GM18909 (cell line): ENCODE results near the gene NFKBIB.
"Not testable (repeated sequence)": the region's sequence is repeated elsewhere in the genome, so short reads cannot be mapped to it uniquely, and the experiment has no call there.

Source experiments
- ATAC-seq: cut with Tn5 transposase; IDR thresholded peaks from one replicate; pipeline ENCODE4 v1.9.1; 2021; ENCODE audit warnings: mild to moderate bottlenecking; ENCODE audit not compliant: unreplicated experiment, poor library complexity

The NFKBIB gene

DNA sequence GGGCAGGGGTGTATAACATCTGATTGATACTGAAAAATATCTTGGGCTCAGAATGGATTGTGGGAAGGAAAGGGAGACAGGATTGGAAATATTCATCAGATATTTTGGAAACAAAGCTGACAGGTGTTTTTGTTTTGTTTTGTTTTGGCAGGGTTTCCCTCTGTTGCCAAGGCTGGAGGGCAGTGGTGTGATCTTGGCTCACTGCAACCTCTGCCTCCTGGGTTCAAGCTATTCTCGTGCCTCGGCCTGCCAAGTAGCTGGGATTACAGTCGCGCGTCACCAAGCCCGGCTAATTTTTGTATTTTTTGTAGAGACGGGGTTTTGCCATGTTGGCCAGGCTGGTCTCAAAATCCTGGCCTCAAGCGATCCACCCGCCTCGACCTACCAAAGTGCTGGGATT, 26.4 kb upstream of the NFKBIB start:
- not testable (repeated sequence) for ATAC-seq

DNA sequence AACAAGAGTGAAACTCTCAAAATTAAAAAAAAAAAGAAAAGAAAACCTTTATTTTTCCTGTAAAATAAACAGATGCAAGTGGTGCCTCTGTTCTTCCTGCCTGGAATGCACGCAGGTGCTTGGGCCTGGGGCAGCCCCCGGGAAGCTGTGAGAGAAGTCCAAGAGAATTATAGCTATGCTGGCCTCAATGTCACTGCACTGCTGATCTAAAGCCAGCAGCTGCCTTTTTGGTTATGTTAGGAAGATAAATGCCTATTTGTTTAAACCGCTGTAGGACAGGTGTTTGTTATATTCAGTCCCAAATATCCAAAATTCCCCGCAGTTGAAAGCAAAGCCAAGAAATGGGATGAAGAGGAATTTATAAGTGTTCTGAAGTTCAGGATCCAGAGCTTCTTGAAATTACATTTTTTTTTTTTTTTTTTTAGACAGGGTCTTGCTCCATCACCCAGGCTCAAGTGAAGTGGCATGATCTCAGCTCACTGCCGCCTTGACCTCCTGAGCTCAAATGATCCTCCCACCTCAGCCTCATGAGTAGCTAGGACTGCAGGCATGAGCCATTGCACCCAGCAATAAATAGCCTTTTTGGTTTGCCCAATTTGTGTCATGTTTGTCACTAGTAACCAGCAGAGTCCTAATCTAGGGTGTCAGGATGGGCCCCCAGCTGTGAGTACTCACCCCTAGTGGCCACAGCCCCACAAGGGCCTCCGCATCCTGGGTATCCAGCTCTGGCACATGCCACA, 23.9 kb upstream of the NFKBIB start:
- no peak for ATAC-seq

DNA sequence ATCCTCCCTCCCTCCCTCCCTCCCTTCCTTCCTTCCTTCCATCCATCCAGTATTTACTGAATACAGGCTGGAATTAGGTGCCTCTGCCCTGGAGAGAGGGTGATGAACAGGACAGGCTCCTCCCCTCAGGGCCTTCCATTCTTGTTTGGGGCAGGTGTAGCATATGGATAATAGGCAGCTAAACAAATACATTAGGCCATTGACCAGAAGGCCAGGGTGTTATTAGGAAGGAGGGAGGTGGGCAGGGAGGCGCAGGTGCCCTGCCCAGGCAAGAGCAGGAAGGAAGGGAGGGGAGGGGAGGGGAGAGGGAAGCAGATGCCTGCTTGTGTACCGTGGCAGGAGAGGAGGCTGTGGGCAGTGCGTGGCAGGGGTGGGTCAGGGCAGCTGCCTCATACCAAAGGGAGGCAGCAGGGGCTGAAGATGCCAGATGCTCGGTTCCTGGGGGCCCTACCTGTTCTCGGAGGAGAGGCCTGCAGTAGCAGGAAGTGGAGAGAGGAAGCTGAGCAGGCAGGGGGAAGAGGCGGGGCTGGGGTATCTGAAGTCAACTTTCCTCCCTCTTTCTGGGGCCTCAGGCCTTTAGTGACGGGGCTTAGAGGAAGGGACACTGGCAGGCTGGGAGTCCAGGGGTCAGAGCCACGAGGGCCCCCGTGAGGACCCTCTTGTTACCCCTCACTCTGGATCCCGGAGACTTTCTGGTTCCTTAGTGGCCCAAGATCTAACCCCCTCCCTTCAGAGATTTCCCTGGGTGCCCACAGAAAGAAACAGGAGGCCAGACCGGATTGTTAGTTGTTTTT, 21.8 kb upstream of the NFKBIB start, which contains the start of gene RINL:
TSS of gene RINL (minus strand) at position 495 of the 794 bp plus-strand sequence. CDS start 1,533 bp downstream, outside the sequence.
- ATAC-seq, result no peak

DNA sequence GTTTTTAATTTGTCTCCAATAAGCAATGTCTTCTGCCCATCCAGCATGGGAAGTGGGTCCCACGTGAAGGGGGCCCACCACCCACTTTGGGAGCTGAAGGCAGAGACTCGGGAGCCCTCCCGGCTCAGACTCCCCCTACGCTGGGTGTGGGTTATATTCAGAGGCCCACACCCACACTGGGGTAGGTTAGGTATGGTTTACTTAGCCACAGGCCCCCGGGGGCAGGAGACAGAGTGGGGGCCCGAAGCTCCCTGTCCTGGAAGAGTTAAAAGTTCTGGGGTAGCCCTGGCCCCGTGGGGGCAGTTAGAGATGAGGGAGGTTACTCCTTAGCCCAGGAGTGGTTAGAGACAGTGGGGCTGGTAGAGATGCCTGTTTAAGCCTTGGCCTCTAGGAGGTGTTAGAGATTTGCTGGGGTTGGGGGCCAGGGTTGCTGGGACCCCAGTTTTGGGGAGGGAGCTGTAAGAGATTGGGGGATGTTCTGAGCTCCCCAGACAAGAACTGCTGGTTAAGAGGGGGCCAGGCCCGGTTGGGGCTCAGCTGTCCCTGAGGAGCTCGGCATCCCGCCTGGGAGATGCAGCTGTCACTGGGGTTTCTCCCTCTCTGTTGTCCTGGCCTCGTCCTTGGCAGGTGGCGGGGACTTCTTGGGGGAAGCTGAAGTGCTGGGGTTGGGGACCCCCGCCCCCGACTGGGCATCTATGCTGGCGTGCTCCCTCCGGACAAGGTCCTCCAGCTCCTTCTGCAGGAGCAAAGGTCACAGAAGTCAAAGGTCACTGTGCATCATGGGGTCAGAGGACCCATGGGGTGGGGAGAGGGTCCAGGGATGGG, 21.0 kb upstream of the NFKBIB start:
- ATAC-seq, result no peak

- no peak for ATAC-seq
Measured at GRCh38 chr19:38879400-38879751, 20.4 kb upstream of the NFKBIB start.

DNA sequence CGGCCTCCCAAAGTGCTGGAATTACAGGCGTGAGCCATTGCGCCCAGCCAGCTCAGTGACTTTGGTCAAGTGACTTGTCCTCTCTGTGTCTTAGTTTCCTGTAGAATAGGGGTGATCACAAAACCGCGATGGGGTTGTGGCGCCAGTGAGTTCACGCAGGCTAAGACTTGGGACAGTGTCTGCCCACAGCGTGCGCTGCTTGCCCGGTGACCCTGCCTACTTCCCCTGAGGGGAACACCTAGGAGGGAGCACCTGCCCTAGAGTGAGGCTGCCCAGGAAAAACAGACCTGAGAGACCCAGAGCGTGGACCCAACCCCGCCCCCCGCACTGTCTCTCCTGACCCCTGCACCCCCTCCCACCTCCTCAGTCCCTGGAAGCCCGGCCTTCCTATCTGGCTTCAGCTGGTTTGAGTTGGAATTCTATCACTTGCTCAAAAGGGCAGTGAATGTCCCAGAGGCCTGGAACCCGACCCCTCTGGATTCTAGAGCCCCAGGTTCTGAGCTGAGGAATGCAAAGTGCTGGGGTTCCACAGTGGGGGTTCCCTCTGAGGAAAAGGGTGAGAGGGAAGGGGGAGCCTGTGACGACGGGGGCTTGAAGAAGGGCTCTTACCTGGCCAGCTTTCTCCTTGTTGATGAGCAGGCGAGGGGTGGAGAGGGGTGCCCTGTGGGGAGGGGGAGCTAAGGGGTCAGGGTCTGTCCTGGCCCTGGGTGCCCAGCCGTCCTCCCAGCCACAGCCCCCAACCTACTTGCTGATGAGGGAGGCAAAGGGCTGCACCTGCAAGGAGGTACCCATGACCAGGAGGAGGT, 19.5 kb upstream of the NFKBIB start:
- no peak for ATAC-seq

- no peak for ATAC-seq
Measured at GRCh38 chr19:38880882-38881609, 18.7 kb upstream of the NFKBIB start.

GRCh38 chr19:38883286-38883685, 16.5 kb upstream of the NFKBIB start:
- ATAC-seq, result no peak

DNA sequence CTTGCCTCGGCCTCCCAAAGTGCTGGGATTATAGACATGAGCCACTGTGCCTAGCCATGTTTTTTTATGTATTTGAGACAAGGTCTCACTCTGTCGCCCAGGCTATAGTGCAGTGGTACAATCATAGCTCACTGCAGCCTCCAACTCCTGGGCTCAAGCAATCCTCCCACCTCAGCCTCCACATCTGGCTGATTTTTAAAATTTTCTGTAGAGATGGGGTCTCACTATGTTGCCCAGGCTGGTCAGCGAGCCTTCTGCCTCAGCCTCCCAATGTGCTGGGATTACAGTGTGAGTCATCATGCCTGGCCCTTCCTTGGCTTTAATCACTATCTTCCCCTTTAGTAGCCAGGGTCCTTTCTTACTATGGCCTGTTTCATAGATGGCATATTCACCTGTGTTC, 15.1 kb upstream of the NFKBIB start:
- ATAC-seq, result not testable (repeated sequence)

DNA sequence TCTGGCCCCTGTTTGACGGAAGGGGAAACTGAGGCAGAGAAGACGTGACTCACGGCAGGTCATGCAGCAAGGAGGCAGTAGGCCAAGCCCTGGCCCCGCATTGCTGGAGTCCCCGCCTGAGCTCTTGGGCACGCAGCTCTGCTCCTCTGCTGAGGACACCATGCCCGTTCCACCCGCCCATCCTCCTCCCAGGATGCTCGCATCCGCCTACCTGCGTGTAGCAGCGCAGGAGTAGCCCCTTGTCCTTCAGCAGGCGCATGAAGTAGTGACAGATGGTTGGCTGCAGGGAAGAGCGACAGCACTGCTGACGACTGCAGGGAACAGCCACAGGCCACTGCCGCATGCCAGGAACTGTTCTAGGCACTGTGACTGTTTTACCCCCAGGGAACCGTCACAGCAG, 10.9 kb upstream of the NFKBIB start:
- ATAC-seq, result no peak

DNA sequence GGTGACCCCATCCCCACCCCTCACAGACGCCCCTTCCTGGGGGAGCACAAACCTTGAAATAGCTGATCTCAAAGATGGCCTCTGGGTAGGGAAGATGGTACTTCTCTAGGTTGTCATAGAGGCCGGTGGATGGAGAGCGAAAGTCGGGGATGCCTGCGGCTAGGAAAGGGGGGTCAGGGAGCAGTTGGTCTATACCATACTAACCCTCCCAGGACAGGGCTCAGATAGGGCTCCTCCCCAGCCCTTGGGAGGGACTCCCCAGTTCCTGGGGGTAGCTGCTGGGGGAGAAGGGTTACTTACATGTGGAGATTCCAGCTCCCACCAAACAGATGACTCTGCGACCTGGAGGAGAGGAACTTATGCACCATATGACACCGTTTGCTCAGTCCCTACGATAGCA, 10.0 kb upstream of the NFKBIB start:
- no peak for ATAC-seq

DNA sequence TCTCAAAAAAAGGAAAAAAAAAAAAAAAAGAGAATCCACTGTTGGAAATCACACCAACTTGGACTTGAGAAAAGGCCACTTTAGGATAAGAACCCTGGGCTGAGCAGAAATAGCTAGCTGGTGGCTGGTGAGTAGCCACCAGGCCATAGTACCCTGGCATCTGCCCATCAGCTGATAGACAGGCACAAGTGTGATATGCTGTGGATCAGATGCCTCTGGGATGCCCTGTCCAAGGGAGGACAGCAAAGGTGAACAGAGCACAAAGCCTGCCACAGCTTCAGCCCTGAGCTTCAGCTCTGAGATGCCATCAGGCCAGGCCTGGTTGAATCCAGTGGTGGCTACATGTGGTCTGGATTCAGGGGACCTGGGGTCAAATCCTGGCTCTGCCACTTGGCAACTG, 9.1 kb upstream of the NFKBIB start:
- no peak for ATAC-seq

GRCh38 chr19:38891771-38892170, 8.0 kb upstream of the NFKBIB start:
- ATAC-seq, result no peak

- ATAC-seq, result no peak
Measured at GRCh38 chr19:38892841-38893240, 6.9 kb upstream of the NFKBIB start.

DNA sequence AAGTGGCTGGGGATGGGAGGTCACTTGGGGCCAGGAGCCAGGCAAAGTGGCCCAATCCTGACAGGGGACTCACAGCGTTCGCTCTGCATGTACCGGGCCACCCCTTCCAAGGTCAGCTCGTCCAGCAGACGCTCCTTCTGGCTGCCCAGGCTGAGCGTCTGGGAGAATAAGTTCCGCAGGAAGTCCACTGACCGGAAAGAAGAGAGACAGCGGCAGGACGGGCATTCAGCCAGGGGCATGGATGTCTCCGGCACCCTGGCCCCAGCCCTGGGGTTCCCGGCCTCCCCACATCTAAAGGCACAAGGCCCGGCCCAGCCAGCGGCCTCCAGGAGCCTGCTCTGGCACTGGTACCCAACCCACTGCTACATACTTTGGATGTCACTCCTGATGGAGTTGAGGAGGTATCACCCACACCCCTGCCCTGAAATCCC, 6.4 kb upstream of the NFKBIB start:
- ATAC-seq, result no peak

DNA sequence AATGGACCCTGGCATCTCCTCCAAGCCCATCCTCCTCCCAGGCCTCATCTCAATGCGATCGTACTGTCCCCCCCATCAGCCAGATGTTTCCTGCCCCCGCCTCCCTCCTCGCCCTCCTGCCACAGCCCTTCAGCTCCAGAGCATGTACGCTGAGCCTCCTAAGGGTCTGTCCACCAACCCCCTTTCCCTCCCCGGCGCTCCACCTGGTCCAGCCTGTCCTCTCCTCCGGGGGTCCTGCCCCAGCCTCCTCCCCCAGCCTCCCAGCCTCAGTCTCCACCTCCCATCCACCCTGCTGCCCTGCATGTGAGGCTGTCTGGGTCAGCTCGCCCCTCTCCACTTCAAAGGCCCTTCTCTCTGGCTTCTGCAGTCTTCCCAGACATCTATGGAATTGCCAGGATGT, 4.8 kb upstream of the NFKBIB start:
- no peak for ATAC-seq

GRCh38 chr19:38898788-38899446, 852 bp upstream of the NFKBIB start:
- no peak for ATAC-seq

GRCh38 chr19:38900202-38900629, 447 bp downstream of the NFKBIB start:
- ATAC-seq, result no peak

DNA sequence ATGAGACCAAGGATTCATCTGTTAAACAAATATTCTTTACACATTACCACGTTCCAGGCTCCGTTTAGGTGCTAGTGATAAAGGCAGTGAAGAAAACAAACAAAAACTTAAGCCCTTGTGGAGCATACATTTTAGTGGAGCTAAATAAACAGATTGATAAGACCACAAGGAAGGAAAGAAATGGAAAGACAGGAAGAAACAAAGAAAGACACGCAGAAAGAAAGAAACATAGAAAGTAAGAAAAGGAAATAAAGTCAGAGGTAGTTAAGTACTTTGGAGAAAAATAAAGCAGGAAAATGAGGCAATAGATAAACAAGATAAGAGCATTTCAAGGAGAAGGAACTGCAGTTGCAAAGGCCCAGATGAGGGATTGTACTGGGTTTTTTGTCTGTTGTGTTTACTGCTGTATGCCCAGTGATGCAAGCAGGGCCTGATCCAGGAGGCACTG, 998 bp downstream of the NFKBIB start:
- ATAC-seq, result no peak
